OCI-LY3 (cell line): ENCODE results near the gene NRP2.

Source experiments
- H2AFZ ChIP-seq: fragments of 200-600, 300-600 bp; shearing (Covaris generic); 2 replicates; pipeline ENCODE4 v1.6.0; 2014; ENCODE audit warnings: antibody characterized with exemption, low read depth, low read length
- H3K27ac ChIP-seq: fragments of 200-600, 300-600 bp; sonication (generic); 2 replicates; pipeline ENCODE4 v1.5.1; 2014; ENCODE audit warnings: mild to moderate bottlenecking, low read length, moderate library complexity, mixed read lengths
- H3K27me3 ChIP-seq: fragments of 200-600, 300-600 bp; sonication (generic); 2 replicates; pipeline ENCODE4 v1.6.1; 2014; ENCODE audit warnings: low read depth, low read length, mixed read lengths
- H3K36me3 ChIP-seq: fragments of 200-600, 300-600 bp; sonication (generic); replicated peaks from 2 replicates; pipeline ENCODE3; 2014; ENCODE audit warnings: low read depth, low read length, mixed read lengths
- H3K4me1 ChIP-seq: fragments of 300-600, 200-600 bp; sonication (generic); 2 replicates; pipeline ENCODE4 v1.6.1; 2014; ENCODE audit warnings: low read length, mixed read lengths
- H3K4me2 ChIP-seq: fragments of 200-600, 300-600 bp; sonication (generic); 2 replicates; pipeline ENCODE4 v1.6.1; 2014; ENCODE audit warnings: low read length, mixed read lengths
- H3K4me3 ChIP-seq: fragments of 300-600, 200-600 bp; sonication (generic); 2 replicates; pipeline ENCODE4 v1.5.1; 2014; ENCODE audit warnings: antibody characterized with exemption, mild to moderate bottlenecking, low read length, moderate library complexity
- H3K79me2 ChIP-seq: fragments of 300-600, 200-600 bp; shearing (Covaris generic); 2 replicates; pipeline ENCODE4 v1.6.1; 2014; ENCODE audit warnings: mild to moderate bottlenecking, low read length, mixed read lengths
- H3K9ac ChIP-seq: fragments of 300-600, 200-600 bp; shearing (Covaris generic); 2 replicates; pipeline ENCODE4 v1.6.0; 2014; ENCODE audit warnings: mild to moderate bottlenecking, low read length, moderate library complexity
- H3K9me3 ChIP-seq: fragments of 200-600, 300-600 bp; shearing (Covaris generic); 2 replicates; pipeline ENCODE4 v1.6.1; 2014; ENCODE audit warnings: low read length, mixed read lengths; ENCODE audit not compliant: insufficient read depth
- H4K20me1 ChIP-seq: fragments of 200-600, 300-600 bp; sonication (generic); 2 replicates; pipeline ENCODE4 v1.6.1; 2016; ENCODE audit warnings: low read length, mixed read lengths; ENCODE audit not compliant: insufficient read depth
- EZH2phosphoT487 ChIP-seq: fragments of 200-600 bp; shearing (Covaris generic); IDR thresholded peaks from 2 replicates; pipeline ENCODE4 v1.6.1; 2018; ENCODE audit warnings: antibody characterized with exemption, mixed run types, low read depth
- TF ChIP-seq, protein P1 (sequence below): fragments of 200-600, 300-600 bp; sonication (generic); IDR thresholded peaks from 2 replicates; pipeline ENCODE4 v1.5.1; 2014; ENCODE audit warnings: antibody characterized with exemption, low read length, low read depth

NRP2 gene

GRCh38 chr2:205749078-205749477 is 66.8 kb downstream of the NRP2 start:
- peaks cover 15% of the 10 kb centered on the region for H3K27me3 ChIP-seq
- H3K4me3 ChIP-seq: no peak overlapping the region
- TF ChIP-seq, protein P1, sequence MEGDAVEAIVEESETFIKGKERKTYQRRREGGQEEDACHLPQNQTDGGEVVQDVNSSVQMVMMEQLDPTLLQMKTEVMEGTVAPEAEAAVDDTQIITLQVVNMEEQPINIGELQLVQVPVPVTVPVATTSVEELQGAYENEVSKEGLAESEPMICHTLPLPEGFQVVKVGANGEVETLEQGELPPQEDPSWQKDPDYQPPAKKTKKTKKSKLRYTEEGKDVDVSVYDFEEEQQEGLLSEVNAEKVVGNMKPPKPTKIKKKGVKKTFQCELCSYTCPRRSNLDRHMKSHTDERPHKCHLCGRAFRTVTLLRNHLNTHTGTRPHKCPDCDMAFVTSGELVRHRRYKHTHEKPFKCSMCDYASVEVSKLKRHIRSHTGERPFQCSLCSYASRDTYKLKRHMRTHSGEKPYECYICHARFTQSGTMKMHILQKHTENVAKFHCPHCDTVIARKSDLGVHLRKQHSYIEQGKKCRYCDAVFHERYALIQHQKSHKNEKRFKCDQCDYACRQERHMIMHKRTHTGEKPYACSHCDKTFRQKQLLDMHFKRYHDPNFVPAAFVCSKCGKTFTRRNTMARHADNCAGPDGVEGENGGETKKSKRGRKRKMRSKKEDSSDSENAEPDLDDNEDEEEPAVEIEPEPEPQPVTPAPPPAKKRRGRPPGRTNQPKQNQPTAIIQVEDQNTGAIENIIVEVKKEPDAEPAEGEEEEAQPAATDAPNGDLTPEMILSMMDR: no peak
- TF ChIP-seq EZH2phosphoT487: no peak
- no peaks in the 10 kb centered on the region for H3K36me3 ChIP-seq
- H3K4me1 ChIP-seq: no peaks in the 10 kb centered on the region
- H3K9me3 ChIP-seq: no peaks in the 10 kb centered on the region
- H2AFZ ChIP-seq: no peak overlapping the region
- no peak overlapping the region for H3K9ac ChIP-seq
- H3K4me2 ChIP-seq: no peak overlapping the region
- no peaks in the 10 kb centered on the region for H4K20me1 ChIP-seq
- H3K79me2 ChIP-seq: no peaks in the 10 kb centered on the region
- no peak overlapping the region for H3K27ac ChIP-seq

GRCh38 chr2:205750797-205751196 is 68.5 kb downstream of the NRP2 start:
- H4K20me1 ChIP-seq: no peaks in the 10 kb centered on the region

DNA sequence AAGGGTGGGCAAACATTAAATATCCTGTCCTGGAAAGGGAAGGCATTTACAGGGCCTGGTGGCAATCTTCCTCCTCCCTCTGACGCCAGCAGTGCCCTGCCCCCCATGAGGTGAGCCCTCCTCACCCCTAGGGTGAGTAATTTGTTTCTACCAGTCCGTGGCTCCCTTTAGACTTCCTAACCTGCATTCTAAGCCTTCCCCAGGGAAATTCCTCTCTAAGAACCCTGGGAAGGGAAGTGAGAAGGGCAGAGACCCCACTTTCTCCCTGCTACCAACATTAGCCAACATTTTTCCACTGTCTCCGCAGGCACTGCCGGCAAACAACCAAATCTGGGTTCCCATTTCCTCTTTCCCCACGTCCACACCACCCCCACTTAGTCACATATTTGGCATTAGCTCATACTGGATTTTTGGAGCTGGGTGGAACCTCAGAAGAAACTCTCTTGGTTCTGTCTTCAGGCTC is 69.3 kb downstream of the NRP2 start:
- Histone ChIP-seq H3K4me2 (no peak overlapping the region), H3K79me2 (no peaks in the 10 kb centered on the region), H3K27me3 (peaks cover 21% of the 10 kb centered on the region), H3K9ac (no peak overlapping the region), H3K4me3 (no peak overlapping the region), H3K4me1 (no peaks in the 10 kb centered on the region), H2AFZ (no peak overlapping the region), H3K9me3 (no peaks in the 10 kb centered on the region), H3K36me3 (no peaks in the 10 kb centered on the region), H4K20me1 (no peaks in the 10 kb centered on the region), H3K27ac (no peak overlapping the region)
- no peak for TF ChIP-seq EZH2phosphoT487
- TF ChIP-seq, protein P1: no peak

More at GRCh38 chr2:205750797-205751196, 68.5 kb downstream of the NRP2 start:
- Histone ChIP-seq H3K4me3 (no peak overlapping the region), H3K27ac (no peak overlapping the region), H3K36me3 (no peaks in the 10 kb centered on the region), H3K4me2 (no peak overlapping the region), H3K79me2 (no peaks in the 10 kb centered on the region), H3K4me1 (no peaks in the 10 kb centered on the region), H3K9ac (no peak overlapping the region), H3K9me3 (no peaks in the 10 kb centered on the region), H3K27me3 (peaks cover 15% of the 10 kb centered on the region), H2AFZ (no peak overlapping the region)
- TF ChIP-seq, protein P1: no peak
- TF ChIP-seq EZH2phosphoT487: no peak

DNA sequence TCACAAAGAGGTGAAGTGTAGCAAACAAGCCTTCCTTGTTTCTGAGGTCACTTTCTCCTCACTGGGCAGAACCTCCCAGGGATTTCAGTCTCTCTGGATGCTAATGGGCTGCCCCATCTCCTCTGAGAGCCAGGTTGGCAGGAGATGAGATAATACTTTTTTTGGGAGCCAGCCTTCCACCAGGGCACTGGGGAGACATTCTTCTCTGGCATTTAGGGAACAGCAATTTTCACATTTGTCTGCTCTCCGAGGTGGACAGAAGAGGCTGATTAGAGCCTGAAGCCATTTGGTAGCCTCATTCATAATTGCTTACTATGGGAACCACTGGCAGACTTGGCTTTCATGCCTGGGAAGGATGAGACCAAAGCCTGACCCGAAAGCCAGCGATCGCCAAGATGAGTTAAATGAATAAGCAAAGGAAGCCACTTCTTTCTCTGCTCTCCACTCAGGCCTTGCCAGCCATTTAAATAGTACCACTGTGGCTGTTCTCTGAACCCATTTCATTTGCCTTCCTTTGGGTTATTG is 70.1 kb downstream of the NRP2 start:
- H3K79me2 ChIP-seq: no peaks in the 10 kb centered on the region
- TF ChIP-seq, protein P1: no peak
- no peaks in the 10 kb centered on the region for H3K4me1 ChIP-seq
- H3K27me3 ChIP-seq: peaks cover 21% of the 10 kb centered on the region
- H3K4me2 ChIP-seq: no peak overlapping the region
- H4K20me1 ChIP-seq: no peaks in the 10 kb centered on the region
- H2AFZ ChIP-seq: no peak overlapping the region
- H3K9me3 ChIP-seq: no peaks in the 10 kb centered on the region
- no peak overlapping the region for H3K4me3 ChIP-seq
- H3K36me3 ChIP-seq: no peaks in the 10 kb centered on the region
- H3K9ac ChIP-seq: no peak overlapping the region
- H3K27ac ChIP-seq: no peak overlapping the region
